ENCODE data around the gene FZR1. TPM values are rescaled to one million over a fixed set of nuclear protein-coding genes. Genes with fewer than 3 reads are reported as not detected.

FZR1 gene
- total and polyA plus RNA-seq, 2 of the 13 experiments (the other 11 are each of a cell fraction or from before 2014, with no cell fraction given) = 29.0 to 30.8 TPM

DNA sequence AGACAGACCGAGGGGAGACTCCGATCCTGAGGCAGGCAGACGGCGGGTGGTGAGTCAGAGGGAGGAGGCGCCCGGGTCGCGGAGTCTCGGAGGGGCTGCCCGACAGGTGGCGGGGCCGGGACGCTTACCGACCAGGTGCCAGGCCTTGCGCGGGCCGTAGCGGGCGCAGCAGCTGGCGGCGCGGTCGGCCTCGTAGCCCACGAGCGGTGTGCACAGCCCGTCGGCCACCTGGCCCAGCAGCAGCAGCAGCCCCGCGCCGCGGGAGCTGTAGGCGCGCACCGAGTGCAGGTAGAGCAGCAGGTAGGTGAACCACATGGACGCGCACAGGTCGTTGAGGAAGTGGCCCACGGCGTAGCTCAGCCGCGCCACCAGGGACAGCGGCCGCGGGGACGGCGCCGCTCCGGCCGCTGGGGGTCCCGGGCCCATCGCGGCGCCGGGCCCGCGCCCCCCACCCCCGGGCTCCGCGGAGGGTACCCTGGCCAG is 50.9 kb downstream of the FZR1 start (continued):
- TF ChIP-seq ZNF503 (CRISPR knock-in tag; IDR thresholded peaks at IDR 0.05) (no peak), HMGXB4 (CRISPR knock-in tag; IDR thresholded peaks at IDR 0.05; ENCODE audit: borderline replicate concordance in 1 of 2, low read depth in 1 of 2) (0 out of 4 replicates have a peak, but pooled peaks have one; percentile 9 to 38), ISX (CRISPR knock-in tag; conservative IDR thresholded peaks at IDR 0.05) (no peak), SSRP1 (CRISPR knock-in tag; IDR thresholded peaks at IDR 0.05) (no peak), ZNF644 (CRISPR knock-in tag; IDR thresholded peaks at IDR 0.05; ENCODE audit: low read depth) (no peak), ZNF256 (CRISPR knock-in tag; conservative IDR thresholded peaks at IDR 0.05) (no peak), FOXO4 (CRISPR knock-in tag; conservative IDR thresholded peaks at IDR 0.05) (no peak), ZNF567 (CRISPR knock-in tag; IDR thresholded peaks at IDR 0.05; ENCODE audit: borderline replicate concordance) (no peak), PHB2 (IDR thresholded peaks at IDR 0.05; ENCODE audit: partially characterized antibody) (no peak)
- TF ChIP-seq, protein P1, sequence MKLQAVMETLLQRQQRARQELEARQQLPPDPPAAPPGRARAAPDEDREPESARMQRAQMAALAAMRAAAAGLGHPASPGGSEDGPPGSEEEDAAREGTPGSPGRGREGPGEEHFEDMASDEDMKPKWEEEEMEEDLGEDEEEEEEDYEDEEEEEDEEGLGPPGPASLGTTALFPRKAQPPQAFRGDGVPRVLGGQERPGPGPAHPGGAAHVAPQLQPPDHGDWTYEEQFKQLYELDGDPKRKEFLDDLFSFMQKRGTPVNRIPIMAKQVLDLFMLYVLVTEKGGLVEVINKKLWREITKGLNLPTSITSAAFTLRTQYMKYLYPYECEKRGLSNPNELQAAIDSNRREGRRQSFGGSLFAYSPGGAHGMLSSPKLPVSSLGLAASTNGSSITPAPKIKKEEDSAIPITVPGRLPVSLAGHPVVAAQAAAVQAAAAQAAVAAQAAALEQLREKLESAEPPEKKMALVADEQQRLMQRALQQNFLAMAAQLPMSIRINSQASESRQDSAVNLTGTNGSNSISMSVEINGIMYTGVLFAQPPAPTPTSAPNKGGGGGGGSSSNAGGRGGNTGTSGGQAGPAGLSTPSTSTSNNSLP (IDR thresholded peaks at IDR 0.05; ENCODE audit: low read depth, low read length) = no peak
- TF ChIP-seq, protein P2, sequence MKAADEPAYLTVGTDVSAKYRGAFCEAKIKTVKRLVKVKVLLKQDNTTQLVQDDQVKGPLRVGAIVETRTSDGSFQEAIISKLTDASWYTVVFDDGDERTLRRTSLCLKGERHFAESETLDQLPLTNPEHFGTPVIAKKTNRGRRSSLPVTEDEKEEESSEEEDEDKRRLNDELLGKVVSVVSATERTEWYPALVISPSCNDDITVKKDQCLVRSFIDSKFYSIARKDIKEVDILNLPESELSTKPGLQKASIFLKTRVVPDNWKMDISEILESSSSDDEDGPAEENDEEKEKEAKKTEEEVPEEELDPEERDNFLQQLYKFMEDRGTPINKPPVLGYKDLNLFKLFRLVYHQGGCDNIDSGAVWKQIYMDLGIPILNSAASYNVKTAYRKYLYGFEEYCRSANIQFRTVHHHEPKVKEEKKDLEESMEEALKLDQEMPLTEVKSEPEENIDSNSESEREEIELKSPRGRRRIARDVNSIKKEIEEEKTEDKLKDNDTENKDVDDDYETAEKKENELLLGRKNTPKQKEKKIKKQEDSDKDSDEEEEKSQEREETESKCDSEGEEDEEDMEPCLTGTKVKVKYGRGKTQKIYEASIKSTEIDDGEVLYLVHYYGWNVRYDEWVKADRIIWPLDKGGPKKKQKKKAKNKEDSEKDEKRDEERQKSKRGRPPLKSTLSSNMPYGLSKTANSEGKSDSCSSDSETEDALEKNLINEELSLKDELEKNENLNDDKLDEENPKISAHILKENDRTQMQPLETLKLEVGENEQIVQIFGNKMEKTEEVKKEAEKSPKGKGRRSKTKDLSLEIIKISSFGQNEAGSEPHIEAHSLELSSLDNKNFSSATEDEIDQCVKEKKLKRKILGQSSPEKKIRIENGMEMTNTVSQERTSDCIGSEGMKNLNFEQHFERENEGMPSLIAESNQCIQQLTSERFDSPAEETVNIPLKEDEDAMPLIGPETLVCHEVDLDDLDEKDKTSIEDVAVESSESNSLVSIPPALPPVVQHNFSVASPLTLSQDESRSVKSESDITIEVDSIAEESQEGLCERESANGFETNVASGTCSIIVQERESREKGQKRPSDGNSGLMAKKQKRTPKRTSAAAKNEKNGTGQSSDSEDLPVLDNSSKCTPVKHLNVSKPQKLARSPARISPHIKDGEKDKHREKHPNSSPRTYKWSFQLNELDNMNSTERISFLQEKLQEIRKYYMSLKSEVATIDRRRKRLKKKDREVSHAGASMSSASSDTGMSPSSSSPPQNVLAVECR (CRISPR knock-in tag; IDR thresholded peaks at IDR 0.05; ENCODE audit: borderline replicate concordance) = peak; percentile 8; the same call in 1 of the 2 replicates
- TF ChIP-seq, protein P3, sequence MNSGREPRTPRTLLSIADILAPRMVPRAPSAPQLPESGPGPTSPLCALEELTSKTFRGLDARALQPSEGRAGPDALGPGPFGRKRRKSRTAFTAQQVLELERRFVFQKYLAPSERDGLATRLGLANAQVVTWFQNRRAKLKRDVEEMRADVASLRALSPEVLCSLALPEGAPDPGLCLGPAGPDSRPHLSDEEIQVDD (CRISPR knock-in tag; IDR thresholded peaks at IDR 0.05; ENCODE audit: borderline replicate concordance) = no peak
- TF ChIP-seq, protein P4, sequence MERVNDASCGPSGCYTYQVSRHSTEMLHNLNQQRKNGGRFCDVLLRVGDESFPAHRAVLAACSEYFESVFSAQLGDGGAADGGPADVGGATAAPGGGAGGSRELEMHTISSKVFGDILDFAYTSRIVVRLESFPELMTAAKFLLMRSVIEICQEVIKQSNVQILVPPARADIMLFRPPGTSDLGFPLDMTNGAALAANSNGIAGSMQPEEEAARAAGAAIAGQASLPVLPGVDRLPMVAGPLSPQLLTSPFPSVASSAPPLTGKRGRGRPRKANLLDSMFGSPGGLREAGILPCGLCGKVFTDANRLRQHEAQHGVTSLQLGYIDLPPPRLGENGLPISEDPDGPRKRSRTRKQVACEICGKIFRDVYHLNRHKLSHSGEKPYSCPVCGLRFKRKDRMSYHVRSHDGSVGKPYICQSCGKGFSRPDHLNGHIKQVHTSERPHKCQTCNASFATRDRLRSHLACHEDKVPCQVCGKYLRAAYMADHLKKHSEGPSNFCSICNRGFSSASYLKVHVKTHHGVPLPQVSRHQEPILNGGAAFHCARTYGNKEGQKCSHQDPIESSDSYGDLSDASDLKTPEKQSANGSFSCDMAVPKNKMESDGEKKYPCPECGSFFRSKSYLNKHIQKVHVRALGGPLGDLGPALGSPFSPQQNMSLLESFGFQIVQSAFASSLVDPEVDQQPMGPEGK (CRISPR knock-in tag; IDR thresholded peaks at IDR 0.05) = no peak
- TF ChIP-seq, protein P5, sequence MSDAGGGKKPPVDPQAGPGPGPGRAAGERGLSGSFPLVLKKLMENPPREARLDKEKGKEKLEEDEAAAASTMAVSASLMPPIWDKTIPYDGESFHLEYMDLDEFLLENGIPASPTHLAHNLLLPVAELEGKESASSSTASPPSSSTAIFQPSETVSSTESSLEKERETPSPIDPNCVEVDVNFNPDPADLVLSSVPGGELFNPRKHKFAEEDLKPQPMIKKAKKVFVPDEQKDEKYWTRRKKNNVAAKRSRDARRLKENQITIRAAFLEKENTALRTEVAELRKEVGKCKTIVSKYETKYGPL (CRISPR knock-in tag; IDR thresholded peaks at IDR 0.05) = no peak

Measured in HepG2 (cell line).